Neutrophil (primary cell): Measurements from ENCODE around the gene KIZ.

Experiments
- H3K27ac ChIP-seq: fragments of 200-600 bp; sonication (generic); 2 replicates; pipeline ENCODE4 v1.5.1; 2016; ENCODE audit warnings: mild to moderate bottlenecking, moderate library complexity
- H3K27me3 ChIP-seq: fragments of 200-600 bp; sonication (generic); 2 replicates; pipeline ENCODE4 v1.6.0; 2016; ENCODE audit warnings: mild to moderate bottlenecking
- H3K36me3 ChIP-seq: fragments of 200-600 bp; sonication (generic); 2 replicates; pipeline ENCODE4 v1.5.1; 2017
- H3K4me1 ChIP-seq, 2 experiments: fragments of 200-600 bp in 1 of 2; sonication (generic) in 1 of 2; 1 replicate in 1 of 2; 2 replicates in 1 of 2; pipeline versions ENCODE4 v1.5.1 to v1.6.1; 2013 to 2016; ENCODE audit warnings: low read depth in 1 of 2, low read length in 1 of 2, mild to moderate bottlenecking in 1 of 2, moderate library complexity in 1 of 2; ENCODE audit not compliant: control insufficient read depth in 1 of 2, insufficient read depth in 1 of 2
- H3K4me3 ChIP-seq, 2 experiments: fragments of 200-600 bp in 1 of 2; sonication (generic) in 1 of 2; 1 replicate in 1 of 2; 2 replicates in 1 of 2; pipeline ENCODE4 v1.5.1; 2013 to 2016; ENCODE audit warnings: low read depth in 1 of 2, low read length in 1 of 2, mild to moderate bottlenecking in 1 of 2, moderate library complexity in 1 of 2
- H3K9me3 ChIP-seq: fragments of 200-600 bp; sonication (generic); 2 replicates; pipeline ENCODE4 v1.5.1; 2016
- CTCF ChIP-seq: fragments of 200-600 bp; sonication (generic); IDR thresholded peaks from 2 replicates; pipeline ENCODE4 v1.5.1; 2016; ENCODE audit warnings: antibody characterized with exemption

Gene KIZ

GRCh38 chr20:21224217-21224616 lies 98.3 kb downstream of the KIZ start:
- no peak overlapping the region for H3K27ac ChIP-seq
- H3K27me3 ChIP-seq = no peaks in the 10 kb centered on the region
- H3K4me3 ChIP-seq = no peak overlapping the region

DNA sequence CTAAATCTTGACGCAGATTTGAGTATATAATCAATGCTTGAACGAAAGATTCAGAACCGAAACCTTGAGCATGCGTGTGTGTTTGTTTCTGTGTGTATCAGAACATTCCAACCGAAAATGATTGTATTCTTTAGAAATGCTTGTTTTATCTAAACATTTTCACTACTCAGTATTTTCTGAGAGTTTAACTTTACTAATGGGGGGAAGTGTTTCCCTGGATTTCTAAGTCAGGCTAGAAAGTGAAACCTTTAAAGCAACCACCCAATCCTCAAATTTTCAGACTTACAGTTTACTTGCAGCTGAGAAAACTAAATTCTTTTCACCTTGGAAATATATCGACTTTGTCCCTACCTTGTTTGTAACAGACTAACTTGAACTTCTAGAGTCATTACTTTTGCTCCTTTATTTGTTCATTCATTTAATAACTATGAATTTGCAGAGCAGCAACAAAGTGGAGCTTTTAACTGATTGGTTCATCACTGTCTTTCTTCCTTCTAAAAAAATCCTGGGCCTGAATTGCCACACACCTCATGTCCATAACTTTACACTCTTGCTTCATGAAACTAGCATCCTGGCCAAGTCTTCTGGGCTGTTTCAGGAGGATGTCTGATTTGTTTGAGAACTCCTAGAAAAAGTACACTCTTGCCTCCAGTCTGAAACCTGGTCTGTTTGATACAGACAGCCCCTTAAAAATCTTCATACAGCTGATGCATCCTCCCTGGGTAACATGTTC lies 99.5 kb downstream of the KIZ start:
- Histone ChIP-seq H3K9me3 (no peaks in the 10 kb centered on the region), H3K4me3 (no peak overlapping the region), H3K27ac (no peak overlapping the region), H3K27me3 (no peaks in the 10 kb centered on the region), H3K4me1 (no peaks in the 10 kb centered on the region), H3K36me3 (peaks cover 18% of the 10 kb centered on the region)
- TF ChIP-seq CTCF = no peak

More at GRCh38 chr20:21224217-21224616, 98.3 kb downstream of the KIZ start:
- TF ChIP-seq CTCF = no peak
- Histone ChIP-seq H3K36me3 (peaks cover 9% of the 10 kb centered on the region), H3K9me3 (no peaks in the 10 kb centered on the region), H3K4me1 (no peaks in the 10 kb centered on the region)

DNA sequence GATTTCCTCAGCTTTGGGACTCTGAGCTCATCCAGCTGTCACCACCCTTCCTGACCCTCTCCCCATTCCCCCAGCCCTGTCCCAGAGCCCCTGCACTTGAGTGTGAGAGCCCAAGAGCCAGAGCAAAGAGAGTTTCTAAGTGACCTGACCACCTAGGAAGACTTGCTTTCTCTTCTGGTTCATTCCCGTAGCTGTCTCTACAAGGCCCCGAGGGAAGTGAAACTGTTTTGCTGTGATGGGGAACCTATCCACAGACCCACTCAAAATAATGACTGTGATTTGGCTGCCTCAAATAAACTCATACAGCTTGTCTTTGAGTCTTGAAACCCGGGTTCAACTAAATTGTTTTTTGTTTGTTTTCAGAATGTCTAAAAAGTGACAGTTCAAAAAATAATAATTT lies 102.6 kb downstream of the KIZ start:
- no peaks in the 10 kb centered on the region for H3K4me1 ChIP-seq
- H3K27ac ChIP-seq = no peak overlapping the region
- H3K36me3 ChIP-seq = peaks cover 43% of the 10 kb centered on the region
- H3K9me3 ChIP-seq = no peaks in the 10 kb centered on the region
- no peak overlapping the region for H3K4me3 ChIP-seq
- TF ChIP-seq CTCF = no peak
- no peaks in the 10 kb centered on the region for H3K27me3 ChIP-seq

DNA sequence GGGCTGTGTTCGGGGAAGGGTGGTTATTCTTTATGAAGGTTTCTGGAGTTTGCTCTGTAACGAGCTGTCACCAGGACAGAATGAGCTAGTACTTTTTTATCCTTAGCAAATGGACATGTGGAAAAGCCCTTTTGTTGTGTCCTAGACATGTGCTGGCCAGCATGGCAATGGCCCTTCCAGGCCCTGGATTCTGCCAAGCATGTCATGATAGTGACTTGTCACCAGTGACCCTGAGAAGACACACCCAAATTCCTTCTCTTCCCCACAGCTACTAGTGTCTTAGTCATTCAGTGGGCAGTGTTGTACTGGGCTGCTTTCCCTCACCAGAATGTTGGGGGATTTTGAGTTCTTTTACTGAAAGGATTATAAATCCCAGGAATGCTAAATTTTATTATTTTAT lies 103.3 kb downstream of the KIZ start:
- Histone ChIP-seq H3K27ac (no peak overlapping the region), H3K36me3 (peaks cover 43% of the 10 kb centered on the region), H3K9me3 (no peaks in the 10 kb centered on the region), H3K4me1 (no peaks in the 10 kb centered on the region), H3K27me3 (no peaks in the 10 kb centered on the region), H3K4me3 (no peak overlapping the region)
- no peak for TF ChIP-seq CTCF

GRCh38 chr20:21230220-21230619 lies 104.3 kb downstream of the KIZ start:
- no peak overlapping the region for H3K27ac ChIP-seq
- no peaks in the 10 kb centered on the region for H3K27me3 ChIP-seq
- no peak for TF ChIP-seq CTCF
- H3K36me3 ChIP-seq = peaks cover 43% of the 10 kb centered on the region
- H3K4me3 ChIP-seq = no peak overlapping the region
- H3K9me3 ChIP-seq = no peaks in the 10 kb centered on the region
- no peaks in the 10 kb centered on the region for H3K4me1 ChIP-seq
